SHP77 treated with DMSO at 0.1 percent for 48 hours (cell line): Measurements from ENCODE around the gene NSD2.

Experiments used
- DNase-seq: peaks from one replicate; lab custom pipeline; 2025; lab: John Stamatoyannopoulos, UW

NSD2 gene

DNA sequence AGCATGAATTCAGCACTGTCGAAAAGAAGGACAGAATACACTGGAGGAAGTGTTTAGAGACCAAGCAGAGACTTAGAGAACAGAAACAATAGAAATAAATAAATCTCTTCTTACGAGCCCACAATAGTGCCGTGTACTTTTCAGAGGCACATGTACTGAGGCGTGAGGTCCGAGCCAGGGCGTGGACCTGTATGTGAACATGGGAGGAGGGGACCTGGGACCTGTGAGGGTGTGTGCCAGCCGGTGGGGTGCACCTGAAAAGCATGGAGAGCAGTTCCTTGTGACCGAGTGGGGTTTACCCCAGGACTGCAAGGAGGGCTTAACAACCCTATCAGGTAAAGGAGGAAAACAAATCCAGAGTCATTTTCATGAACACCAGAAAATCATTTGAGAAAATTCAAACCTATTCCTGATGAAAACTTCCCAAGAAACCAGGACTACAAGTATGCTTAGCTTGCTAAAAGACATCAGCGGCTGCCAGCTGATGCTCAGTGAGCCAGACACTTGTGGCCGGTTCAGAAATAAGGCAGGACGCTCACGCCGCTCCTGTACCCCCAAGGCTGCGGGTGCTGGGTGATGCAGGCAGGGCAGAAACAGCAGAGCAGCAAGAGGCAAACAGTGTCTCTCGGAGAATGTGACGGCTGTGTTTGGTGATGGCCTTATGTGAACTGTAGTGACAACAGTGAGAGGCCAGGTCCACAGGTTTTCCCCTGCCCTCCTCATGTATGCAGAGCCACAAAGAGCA lies 100.4 kb downstream of the NSD2 start:
- no peak for DNase-seq

DNA sequence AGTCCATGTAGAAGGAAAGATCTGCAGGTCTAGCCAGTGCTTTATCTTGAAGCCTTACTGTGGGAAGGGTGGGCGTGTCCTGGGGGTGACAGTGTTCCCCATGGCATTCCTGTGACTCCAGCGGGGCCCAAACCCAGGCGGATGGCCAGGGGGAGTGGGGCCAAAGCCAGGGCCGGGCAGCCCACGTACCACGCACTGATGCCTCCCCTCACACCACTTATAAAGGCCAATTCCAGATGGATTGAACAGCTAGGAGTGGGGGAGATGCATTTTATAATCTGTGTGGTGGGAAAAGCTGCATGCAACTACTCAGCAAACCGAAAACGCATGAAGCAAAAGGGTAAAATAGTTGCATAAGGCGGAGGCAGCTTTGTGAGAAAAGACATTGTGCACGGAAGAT lies 101.2 kb downstream of the NSD2 start:
- no peak for DNase-seq

DNA sequence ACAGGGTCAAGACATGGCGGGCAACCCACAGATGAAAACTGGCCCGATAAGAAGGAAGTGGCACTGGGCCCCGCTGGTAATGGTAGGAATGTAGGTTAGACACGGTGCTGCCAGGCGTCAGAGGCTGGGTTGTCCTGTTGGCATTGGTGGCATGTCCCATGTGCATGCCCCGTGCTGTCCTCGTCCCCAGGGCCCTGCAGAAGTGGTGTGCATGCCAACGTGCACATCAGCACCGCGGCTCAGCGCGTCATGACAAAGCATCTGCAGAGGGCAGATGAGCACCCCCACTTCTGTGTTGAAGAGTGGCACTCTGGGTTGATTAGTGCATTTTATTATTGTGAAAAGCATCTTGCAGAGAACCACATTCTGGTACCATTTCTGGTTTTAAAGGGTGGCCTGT lies 102.0 kb downstream of the NSD2 start:
- no peak for DNase-seq

- no peak for DNase-seq
Observed at GRCh38 chr4:1973661-1974060, 102.5 kb downstream of the NSD2 start.

DNA sequence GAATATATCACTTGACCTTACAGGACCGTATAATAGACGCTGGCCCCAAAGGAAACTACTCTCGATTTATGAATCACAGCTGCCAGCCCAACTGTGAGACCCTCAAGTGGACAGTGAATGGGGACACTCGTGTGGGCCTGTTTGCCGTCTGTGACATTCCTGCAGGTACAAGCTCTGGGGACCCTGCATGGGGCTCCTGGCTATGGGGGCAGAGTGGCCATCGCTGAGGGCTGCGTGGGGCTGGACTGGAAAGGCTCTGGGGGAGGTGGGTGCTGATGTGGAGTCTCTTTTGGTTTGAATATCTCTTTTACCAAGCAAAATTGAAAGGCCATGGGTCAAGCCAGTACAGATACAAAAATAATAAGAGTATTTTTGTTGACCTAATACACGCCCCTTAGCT lies 103.6 kb downstream of the NSD2 start:
- no peak for DNase-seq

GRCh38 chr4:1975391-1975801 lies 104.2 kb downstream of the NSD2 start:
- no peak for DNase-seq

DNA sequence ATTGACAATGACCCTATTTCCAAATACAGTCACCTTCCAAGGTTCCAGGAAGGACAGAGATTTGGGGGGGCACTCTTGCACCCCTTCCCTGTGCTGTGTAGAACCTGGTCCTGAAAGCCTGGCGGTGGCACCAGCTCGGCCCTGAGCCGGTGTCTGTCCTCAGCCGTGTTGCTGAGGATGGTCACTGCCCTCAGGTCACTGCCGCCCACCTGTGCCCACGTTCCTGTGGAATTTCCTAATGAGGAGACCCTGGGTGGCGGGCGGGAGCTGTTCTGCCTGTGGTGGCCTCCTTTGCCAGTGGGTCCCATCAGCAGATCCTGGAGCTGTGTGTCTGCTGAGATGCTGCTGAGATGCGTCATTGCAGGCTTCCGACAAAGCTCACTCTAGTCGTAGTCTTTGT lies 104.7 kb downstream of the NSD2 start:
- no peak for DNase-seq

DNA sequence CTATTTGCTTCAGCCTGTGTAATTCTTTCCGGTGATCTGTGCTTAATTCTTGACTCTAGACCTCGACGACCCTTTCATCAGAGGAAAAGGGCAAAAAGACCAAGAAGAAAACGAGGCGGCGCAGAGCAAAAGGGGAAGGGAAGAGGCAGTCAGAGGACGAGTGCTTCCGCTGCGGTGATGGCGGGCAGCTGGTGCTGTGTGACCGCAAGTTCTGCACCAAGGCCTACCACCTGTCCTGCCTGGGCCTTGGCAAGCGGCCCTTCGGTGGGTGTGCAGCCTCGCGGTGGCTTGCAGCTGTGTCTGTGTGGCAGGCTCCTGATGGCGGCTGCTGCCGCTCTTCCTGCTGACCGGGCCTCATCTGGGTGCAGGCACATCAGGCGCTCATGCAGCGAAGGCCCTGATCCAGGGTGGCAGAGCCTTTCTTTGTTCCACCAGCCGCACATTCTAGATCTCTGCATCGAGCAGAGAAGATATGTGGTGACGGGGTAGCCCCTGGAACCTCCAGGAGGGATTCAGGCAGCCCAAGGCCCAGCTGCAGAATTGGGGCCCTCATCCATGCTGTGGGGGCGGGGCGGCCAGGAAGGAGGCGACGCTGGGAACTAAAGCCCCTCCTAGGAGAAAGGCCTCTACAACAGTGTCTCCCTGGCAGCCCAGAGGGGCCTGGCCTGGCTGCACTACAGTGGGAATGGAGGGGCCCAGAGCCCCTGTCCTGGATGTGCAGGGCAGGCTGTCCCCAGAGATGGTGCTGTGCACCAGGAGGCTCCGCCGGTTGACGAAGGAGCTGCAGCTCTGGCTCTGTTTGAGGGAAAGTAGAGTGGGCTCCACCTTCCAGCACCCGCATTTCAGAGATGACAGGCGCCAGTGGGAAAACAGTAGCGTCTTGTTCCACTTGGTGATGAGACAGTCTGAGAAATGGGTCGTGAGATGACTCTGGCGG lies 105.5 kb downstream of the NSD2 start:
- no peak for DNase-seq

DNA sequence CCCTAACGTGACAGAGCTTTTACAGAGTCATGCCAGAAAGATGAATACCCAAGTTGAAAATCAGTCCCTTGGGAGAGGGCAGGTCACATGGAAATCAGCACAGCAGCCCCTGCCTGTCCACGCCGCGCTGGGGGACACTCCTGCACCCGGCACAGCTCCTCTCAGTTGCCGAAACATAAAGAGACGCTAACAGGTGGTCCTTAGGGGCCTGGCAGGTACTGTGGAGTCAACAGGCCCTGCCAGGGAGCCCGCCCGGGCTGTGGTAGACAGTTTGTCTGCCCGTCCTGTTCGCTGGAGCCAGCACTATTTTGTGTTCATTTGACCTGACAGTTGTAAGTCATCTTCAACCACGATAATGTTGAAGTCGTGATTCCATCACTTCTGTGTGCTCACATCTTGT lies 107.0 kb downstream of the NSD2 start:
- no peak for DNase-seq

GRCh38 chr4:1978741-1979476 lies 107.7 kb downstream of the NSD2 start:
- no peak for DNase-seq

DNA sequence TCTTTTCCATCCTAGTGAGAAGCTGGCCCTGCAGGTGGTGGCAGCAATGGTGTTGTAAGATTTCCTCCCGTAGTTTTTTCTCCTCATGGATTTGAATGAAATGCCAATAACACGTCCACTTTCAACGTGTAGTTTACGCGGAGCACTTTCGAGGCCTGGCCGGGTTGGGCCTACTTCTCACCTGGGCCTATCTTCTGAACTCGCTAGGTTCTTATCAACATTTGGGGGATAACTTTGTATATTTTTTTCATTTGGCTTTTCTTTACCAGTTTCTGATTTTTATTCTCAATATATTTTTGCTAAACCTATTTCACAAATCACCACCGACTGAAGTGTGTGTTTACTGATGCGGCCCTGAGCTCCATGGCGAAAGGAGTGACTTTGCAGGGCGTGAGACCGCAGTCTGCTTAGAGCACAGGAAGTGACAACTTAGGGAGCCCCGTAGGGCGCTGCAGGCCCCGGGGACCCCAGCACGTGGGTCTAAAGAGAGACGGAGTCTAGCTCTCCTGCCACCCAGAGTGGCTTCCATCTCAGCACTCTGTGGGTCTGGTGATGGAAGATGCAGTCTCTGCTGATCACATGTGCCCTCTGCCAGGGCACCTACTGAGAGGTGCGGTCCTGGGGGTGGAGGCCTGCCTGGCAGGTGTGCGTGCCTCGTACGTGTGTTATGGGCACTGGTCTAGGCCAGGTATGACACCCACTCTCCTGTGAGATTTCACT lies 108.4 kb downstream of the NSD2 start:
- DNase-seq = no peak

DNA sequence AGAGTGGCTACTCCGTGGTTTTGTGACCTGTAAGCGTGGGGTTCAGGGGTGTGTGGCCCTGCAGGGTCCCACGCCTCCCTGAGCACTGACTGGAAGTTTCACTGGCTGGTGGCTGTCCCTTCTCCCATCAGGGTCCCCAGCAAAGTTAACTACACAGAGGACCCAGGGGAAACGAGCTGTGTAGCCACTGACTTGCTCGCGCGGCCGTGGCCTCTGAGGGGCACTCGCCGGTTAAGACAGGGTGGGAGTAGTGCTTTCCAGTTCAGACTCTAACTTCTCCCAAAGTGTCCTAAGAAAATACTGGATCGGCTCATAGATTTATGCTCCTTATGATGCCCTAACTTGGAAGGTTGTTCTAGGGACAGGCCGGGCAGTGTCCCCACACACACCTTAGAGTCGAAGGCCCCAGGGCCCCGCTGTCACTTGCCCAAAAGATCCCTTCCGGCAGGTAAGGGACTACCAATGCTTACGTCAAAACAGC lies 109.4 kb downstream of the NSD2 start:
- DNase-seq = no peak

DNA sequence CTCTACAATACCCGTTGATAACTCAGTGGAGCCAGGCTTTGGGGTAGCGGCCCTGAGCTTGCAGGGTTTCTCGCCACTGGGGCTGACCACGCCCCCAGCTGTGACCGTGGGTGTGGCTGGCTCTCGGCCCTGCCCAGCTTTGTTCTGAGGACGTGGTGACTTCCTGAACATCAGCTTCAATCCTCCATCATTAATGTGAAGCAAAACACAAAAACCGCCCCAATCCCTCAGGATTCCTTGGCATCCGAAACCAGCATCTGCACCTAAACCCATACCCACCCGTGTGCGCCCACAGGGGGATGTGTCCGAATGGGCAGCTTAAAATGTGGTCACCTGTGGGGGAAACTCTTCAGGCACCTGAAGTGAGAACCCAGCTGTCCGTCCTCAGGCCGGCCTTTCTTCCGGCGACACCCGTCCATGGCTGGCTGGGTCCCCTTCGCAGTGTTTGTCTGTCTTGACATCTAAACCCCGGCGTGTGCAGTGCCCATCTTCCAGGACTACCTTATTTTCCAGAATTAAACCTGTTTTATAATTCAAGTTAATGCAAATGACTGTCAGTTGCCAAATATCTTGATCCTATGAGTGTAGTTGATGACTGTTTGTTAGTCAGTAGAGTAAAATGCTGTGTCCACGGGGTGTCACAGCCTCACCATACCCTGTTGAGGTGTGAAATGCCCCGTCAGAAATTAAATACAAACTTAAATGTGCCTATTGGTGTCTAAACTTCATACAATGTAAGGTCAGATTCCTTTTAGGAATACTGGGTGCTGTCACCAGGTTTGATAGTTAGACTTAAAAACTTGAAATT lies 110.3 kb downstream of the NSD2 start:
- DNase-seq = no peak

DNA sequence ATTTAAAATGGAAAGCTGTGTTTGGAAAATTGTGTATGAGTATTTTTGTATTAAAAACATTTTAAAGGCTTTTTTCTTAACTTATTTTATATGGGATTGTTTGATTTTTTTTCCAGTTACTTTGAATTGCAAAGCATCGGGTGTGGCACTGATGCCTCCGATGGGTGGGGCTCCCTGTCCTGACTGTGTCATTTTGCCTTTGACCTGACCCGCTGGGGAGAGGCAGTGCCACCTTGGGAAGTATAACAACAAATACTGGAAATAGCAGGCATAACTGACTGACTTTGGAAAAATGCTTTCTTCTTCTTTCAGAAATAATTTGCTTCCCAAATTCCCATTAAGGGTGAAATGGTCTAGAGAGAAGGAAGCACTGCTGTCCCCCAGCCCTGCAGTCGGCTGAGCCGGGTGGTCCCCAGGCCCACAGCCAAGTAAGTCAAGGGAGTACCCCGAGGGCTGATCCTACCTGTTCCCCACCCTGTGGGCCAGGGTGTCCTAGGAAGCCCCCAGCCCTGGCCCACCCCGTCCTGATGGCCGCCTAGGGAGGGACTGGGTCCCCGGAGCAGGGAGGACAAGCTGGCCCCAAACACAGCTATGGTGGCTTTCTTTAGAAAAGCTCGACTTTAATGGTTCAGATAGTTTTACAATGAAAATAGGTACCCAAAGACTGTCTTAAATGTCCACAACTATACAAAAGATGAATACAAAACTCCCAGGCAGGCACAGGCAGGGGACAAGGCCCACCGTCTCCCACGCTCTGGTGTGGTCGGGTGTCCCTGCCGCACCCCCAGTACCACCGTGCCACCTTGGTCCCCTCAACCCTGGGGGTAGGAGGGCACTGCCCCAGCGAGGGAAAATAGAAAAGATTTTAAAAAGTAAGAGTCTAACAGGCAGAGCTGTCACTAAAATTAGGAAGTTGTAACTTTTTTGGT lies 111.2 kb downstream of the NSD2 start:
- DNase-seq = no peak

- no peak for DNase-seq
Observed at GRCh38 chr4:1983053-1983845, 112.1 kb downstream of the NSD2 start.

DNA sequence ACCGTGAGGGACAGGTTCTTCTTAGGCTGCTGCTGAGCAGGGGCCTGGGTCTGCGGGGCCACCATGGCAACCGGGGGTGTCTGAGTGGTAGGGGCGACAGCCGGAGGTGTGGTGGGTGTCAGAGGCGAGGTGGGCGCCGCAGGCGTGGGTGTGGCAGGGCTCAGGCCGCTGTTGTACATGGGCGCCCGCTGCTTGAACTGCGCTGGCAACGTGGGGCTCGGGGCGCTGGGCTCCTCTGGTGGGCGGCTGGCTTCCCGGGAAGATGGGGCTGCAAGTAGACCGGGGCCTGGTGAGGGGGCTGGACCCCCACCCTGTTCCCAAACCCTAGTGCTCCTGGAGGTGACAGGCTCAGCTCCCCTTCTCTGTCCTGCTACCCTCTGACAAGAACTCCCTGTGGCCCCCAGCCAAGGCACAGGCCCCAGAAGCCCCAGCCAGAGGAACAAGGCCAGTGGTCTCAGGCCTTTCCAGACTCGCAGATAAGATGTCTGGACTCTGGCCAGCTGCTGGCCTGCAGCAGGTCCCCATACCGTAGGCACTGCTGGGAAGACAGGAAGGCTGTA lies 112.7 kb downstream of the NSD2 start:
- no peak for DNase-seq

GRCh38 chr4:1984406-1985191 lies 113.4 kb downstream of the NSD2 start:
- DNase-seq = no peak

DNA sequence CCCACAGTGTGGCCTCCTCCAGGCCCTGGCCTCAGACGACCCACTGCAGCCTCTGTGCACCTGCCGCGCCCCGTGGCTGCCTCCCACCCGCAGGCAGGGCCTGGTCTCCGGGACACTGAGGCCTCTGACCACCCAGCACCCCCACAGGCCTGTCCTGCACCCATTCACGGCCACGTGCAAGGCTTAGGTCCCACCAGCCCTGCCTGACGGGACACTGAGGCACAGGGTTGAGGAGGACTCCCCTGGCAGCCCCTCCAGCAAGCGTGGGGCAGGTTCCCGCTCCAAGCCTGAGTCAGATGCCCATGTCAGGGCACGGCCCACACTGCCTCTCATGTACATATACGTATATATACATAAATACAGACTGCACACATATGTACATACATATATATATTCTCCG lies 114.1 kb downstream of the NSD2 start:
- no peak for DNase-seq
